ENCODE data around the gene VWA5B2.

GRCh38 chr3:184242297-184242685, 12.9 kb downstream of the VWA5B2 start:
- TF ChIP-seq CTCF (IDR thresholded peaks at IDR 0.05) (no peak), POLR2A (IDR thresholded peaks at IDR 0.05) (no peak)
